ENCODE measurements around the gene TANC2. TPM values are rescaled to one million over a fixed set of nuclear protein-coding genes. Genes with fewer than 3 reads are reported as not detected.

Gene TANC2
- total RNA-seq, result 10 to 100 TPM in 3 of 4 donors, 1 to 10 TPM in 1; 9.7 to 22.1 (median 14.2) TPM

- TF ChIP-seq EP300 (IDR thresholded peaks at IDR 0.05; ENCODE audit: low read depth) (no peak), CTCF (IDR thresholded peaks at IDR 0.05) (no peak), POLR2A (IDR thresholded peaks at IDR 0.05) (peak; percentile 21), POLR2AphosphoS5 (IDR thresholded peaks at IDR 0.05) (peak in 2 of 3 donors; percentile 19 to 53)
- peak within 1 kb of the TSS; percentile 83 to 91 (median 86) for H3K27ac ChIP-seq
These were observed at the start of gene TANC2 for GRCh38 chr17:62965686-62966425. Gene TANC2, plus strand, starts transcription at chr17:62966235. Its CDS starts 43,325 bp downstream, at chr17:63009560.

GRCh38 chr17:62916684-62917571 lies 49.1 kb upstream of the TANC2 start:
- TF ChIP-seq EP300 (IDR thresholded peaks at IDR 0.05; ENCODE audit: low read depth), result no peak
- TF ChIP-seq POLR2AphosphoS5 (IDR thresholded peaks at IDR 0.05), result no peak
- TF ChIP-seq POLR2A (IDR thresholded peaks at IDR 0.05), result no peak
- no peak for TF ChIP-seq CTCF (IDR thresholded peaks at IDR 0.05)
- in situ Hi-C loops (cut with MboI; ENCODE audit: low pct_ligation_motif_present in 1 of 4, low pct_unique_long_range_greater_than_20kb in 1 of 4, low sequenced_read_pairs in 3 of 4) (no loop called here), intact Hi-C loops (cut with DNase I; ENCODE audit: low total_unique reads) (no loop called here)
- Histone ChIP-seq H3K27ac (no peak overlapping the region), H3K27me3 (no peaks in the 10 kb centered on the region), H3K36me3 (no peaks in the 10 kb centered on the region), H3K4me3 (no peak overlapping the region), H3K9me3 (no peaks in the 10 kb centered on the region), H3K4me1 (no peaks in the 10 kb centered on the region)
- no peak for DNase-seq
- 47 to 55% methylated on average over 7 to 9 of the region's 9 CpGs for WGBS, 2 donors (ENCODE audit: low coverage in 1 of 2)

More at GRCh38 chr17:62965686-62966425, at the start of gene TANC2:
- peaks cover 4% of the 10 kb centered on the region for H3K27me3 ChIP-seq
- H3K9me3 ChIP-seq, result no peaks in the 10 kb centered on the region
- WGBS, 2 donors (ENCODE audit: low coverage in 1 of 2), result 3 to 18% methylated on average over 3 to 57 of the region's 81 CpGs
- DNase-seq, result peak; percentile 86
- H3K4me1 ChIP-seq, result peaks cover 10 to 25% (median 19%) of the 10 kb centered on the region in 4 donors
- in situ Hi-C loops (cut with MboI; ENCODE audit: low pct_ligation_motif_present in 1 of 4, low pct_unique_long_range_greater_than_20kb in 1 of 4, low sequenced_read_pairs in 3 of 4), result loop anchor here in 2 of 4 donors (10.0 kb wide), 2 partner anchors 251 to 261 kb away; no protein-coding TSS in a partner anchor
- H3K4me3 ChIP-seq, result peak within 1 kb of the TSS; percentile 75 to 95 (median 85)
- no peaks in the 10 kb centered on the region for H3K36me3 ChIP-seq
- intact Hi-C loops (cut with DNase I; ENCODE audit: low total_unique reads), result loop anchor here (2.0 kb wide), 1 partner anchor 261 kb away; no protein-coding TSS in a partner anchor

- H3K27ac ChIP-seq, result no peak overlapping the region
- H3K36me3 ChIP-seq, result no peaks in the 10 kb centered on the region
- DNase-seq, result no peak
- WGBS, 2 donors (ENCODE audit: low coverage in 1 of 2), result 20% methylated on average over 1 of the region's 1 CpG; no CpG with 5 or more reads in 1 of the 2 donors
- TF ChIP-seq POLR2A (IDR thresholded peaks at IDR 0.05) (no peak), EP300 (IDR thresholded peaks at IDR 0.05; ENCODE audit: low read depth) (no peak), POLR2AphosphoS5 (IDR thresholded peaks at IDR 0.05) (no peak), CTCF (IDR thresholded peaks at IDR 0.05) (no peak)
- H3K9me3 ChIP-seq, result no peaks in the 10 kb centered on the region
- intact Hi-C loops (cut with DNase I; ENCODE audit: low total_unique reads), result no loop called here
- in situ Hi-C loops (cut with MboI; ENCODE audit: low pct_ligation_motif_present in 1 of 4, low pct_unique_long_range_greater_than_20kb in 1 of 4, low sequenced_read_pairs in 3 of 4), result no loop called here
- no peaks in the 10 kb centered on the region for H3K4me1 ChIP-seq
- no peak overlapping the region for H3K4me3 ChIP-seq
- no peaks in the 10 kb centered on the region for H3K27me3 ChIP-seq
These were observed 46.6 kb upstream of the TANC2 start for GRCh38 chr17:62919388-62919787.

GRCh38 chr17:62920300-62920699 lies 45.7 kb upstream of the TANC2 start:
- Histone ChIP-seq H3K4me3 (no peak overlapping the region), H3K9me3 (no peaks in the 10 kb centered on the region), H3K36me3 (no peaks in the 10 kb centered on the region), H3K4me1 (no peaks in the 10 kb centered on the region), H3K27me3 (no peaks in the 10 kb centered on the region), H3K27ac (no peak overlapping the region)
- DNase-seq, result no peak
- in situ Hi-C loops (cut with MboI; ENCODE audit: low pct_ligation_motif_present in 1 of 4, low pct_unique_long_range_greater_than_20kb in 1 of 4, low sequenced_read_pairs in 3 of 4), result no loop called here
- intact Hi-C loops (cut with DNase I; ENCODE audit: low total_unique reads), result no loop called here
- no peak for TF ChIP-seq POLR2A (IDR thresholded peaks at IDR 0.05)
- no peak for TF ChIP-seq EP300 (IDR thresholded peaks at IDR 0.05; ENCODE audit: low read depth)
- TF ChIP-seq POLR2AphosphoS5 (IDR thresholded peaks at IDR 0.05), result no peak
- no peak for TF ChIP-seq CTCF (IDR thresholded peaks at IDR 0.05)
- WGBS, 2 donors (ENCODE audit: low coverage in 1 of 2), result 71% methylated on average over 1 of the region's 1 CpG; no CpG with 5 or more reads in 1 of the 2 donors

Measured in transverse colon (tissue), 4 donors.